ENCODE results near the gene ARFGEF3. TPM values are rescaled to one million over a fixed set of nuclear protein-coding genes. Genes with fewer than 3 reads are reported as not detected.

ARFGEF3 gene
- total and polyA plus RNA-seq, 11 donors: 0.58 to 11.9 (median 2.5) TPM

GRCh38 chr6:138297761-138298298, 136.1 kb downstream of the ARFGEF3 start:
- Histone ChIP-seq H3K36me3 (peaks cover 0 to 2% (median 0%) of the 10 kb centered on the region in 9 donors), H3K9me3 (no peaks in the 10 kb centered on the region), H3K27me3 (no peaks in the 10 kb centered on the region), H3K4me1 (peaks cover 0 to 3% (median 0%) of the 10 kb centered on the region in 12 donors), H3K4me3 (no peak overlapping the region), H3K27ac (no peak overlapping the region)
- DNase-seq (no peak), ATAC-seq (peak in 3 of 4 donors; percentile 16 to 49 (median 38))
- 30 to 100% (median 64%) methylated on average over 1 of the region's 1 CpG for WGBS, 4 donors
- intact Hi-C loops (cut with DNase I): loop anchor here in 2 of 10 donors (10.0 kb wide), 2 partner anchors 97 to 297 kb away; no protein-coding TSS in a partner anchor
- TF ChIP-seq, protein P1, sequence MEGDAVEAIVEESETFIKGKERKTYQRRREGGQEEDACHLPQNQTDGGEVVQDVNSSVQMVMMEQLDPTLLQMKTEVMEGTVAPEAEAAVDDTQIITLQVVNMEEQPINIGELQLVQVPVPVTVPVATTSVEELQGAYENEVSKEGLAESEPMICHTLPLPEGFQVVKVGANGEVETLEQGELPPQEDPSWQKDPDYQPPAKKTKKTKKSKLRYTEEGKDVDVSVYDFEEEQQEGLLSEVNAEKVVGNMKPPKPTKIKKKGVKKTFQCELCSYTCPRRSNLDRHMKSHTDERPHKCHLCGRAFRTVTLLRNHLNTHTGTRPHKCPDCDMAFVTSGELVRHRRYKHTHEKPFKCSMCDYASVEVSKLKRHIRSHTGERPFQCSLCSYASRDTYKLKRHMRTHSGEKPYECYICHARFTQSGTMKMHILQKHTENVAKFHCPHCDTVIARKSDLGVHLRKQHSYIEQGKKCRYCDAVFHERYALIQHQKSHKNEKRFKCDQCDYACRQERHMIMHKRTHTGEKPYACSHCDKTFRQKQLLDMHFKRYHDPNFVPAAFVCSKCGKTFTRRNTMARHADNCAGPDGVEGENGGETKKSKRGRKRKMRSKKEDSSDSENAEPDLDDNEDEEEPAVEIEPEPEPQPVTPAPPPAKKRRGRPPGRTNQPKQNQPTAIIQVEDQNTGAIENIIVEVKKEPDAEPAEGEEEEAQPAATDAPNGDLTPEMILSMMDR (IDR thresholded peaks at IDR 0.05): no peak
- TF ChIP-seq POLR2A (IDR thresholded peaks at IDR 0.05): no peak

GRCh38 chr6:138300469-138300868, 138.7 kb downstream of the ARFGEF3 start:
- Histone ChIP-seq H3K4me1 (peaks cover 0 to 3% (median 0%) of the 10 kb centered on the region in 12 donors), H3K9me3 (no peaks in the 10 kb centered on the region), H3K36me3 (peaks cover 0 to 2% (median 0%) of the 10 kb centered on the region in 9 donors), H3K27me3 (no peaks in the 10 kb centered on the region), H3K4me3 (no peak overlapping the region), H3K27ac (no peak overlapping the region)
- intact Hi-C loops (cut with DNase I): no loop called here
- no peak for TF ChIP-seq POLR2A (IDR thresholded peaks at IDR 0.05)
- TF ChIP-seq, protein P1 (IDR thresholded peaks at IDR 0.05): no peak
- ATAC-seq: no peak
- 87 to 91% (median 91%) methylated on average over 4 of the region's 4 CpGs for WGBS, 4 donors
- no peak for DNase-seq

DNA sequence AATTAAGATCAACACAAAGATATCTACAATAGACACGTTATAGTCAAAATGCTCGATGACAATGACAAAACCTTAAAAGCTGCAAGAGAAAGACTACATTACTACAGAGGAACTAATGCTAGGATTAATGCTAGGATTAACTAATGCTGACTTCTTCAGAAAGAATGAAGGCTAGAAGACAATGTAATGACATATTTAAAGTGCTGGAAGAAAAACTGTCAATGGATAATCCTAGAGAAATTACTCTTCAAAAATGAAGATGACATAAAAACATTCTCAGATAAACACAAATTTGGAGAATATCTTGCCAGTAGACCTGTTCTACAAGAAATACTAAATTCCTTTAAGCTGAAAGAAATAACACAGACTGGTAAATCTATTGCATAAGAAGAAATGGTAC, 140.8 kb downstream of the ARFGEF3 start:
- intact Hi-C loops (cut with DNase I): no loop called here
- TF ChIP-seq, protein P1 (IDR thresholded peaks at IDR 0.05): no peak
- TF ChIP-seq POLR2A (IDR thresholded peaks at IDR 0.05): no peak
- Histone ChIP-seq H3K4me1 (peaks cover 0 to 6% (median 0%) of the 10 kb centered on the region in 12 donors), H3K4me3 (no peak overlapping the region), H3K36me3 (peaks cover 0 to 2% (median 0%) of the 10 kb centered on the region in 9 donors), H3K9me3 (no peaks in the 10 kb centered on the region), H3K27ac (no peak overlapping the region), H3K27me3 (no peaks in the 10 kb centered on the region)
- no peak for DNase-seq
- no peak for ATAC-seq
- WGBS, 4 donors: 86 to 93% (median 90%) methylated on average over 2 of the region's 2 CpGs

- ATAC-seq (peak; percentile 89 to 94 (median 90)), DNase-seq (peak in 2 of 5 donors; percentile 43 to 48)
- peaks cover 0 to 18% (median 0%) of the 10 kb centered on the region in 12 donors for H3K4me1 ChIP-seq
- H3K27ac ChIP-seq: peak overlapping the region in 10 of 12 donors; percentile 6 to 89 (median 61)
- no peak for TF ChIP-seq POLR2A (IDR thresholded peaks at IDR 0.05)
- TF ChIP-seq, protein P1 (IDR thresholded peaks at IDR 0.05): no peak
- H3K9me3 ChIP-seq: no peaks in the 10 kb centered on the region
- WGBS, 4 donors: 6 to 41% (median 21%) methylated on average over 1 of the region's 1 CpG
- no peaks in the 10 kb centered on the region for H3K36me3 ChIP-seq
- no peaks in the 10 kb centered on the region for H3K27me3 ChIP-seq
- no peak overlapping the region for H3K4me3 ChIP-seq
- intact Hi-C loops (cut with DNase I): loop anchor here in 4 of 10 donors (2.0 to 5.0 kb wide), 2 partner anchors 95 to 97 kb away; partner anchors contain the start of gene HEBP2 (in 4 of the 4)
Measured at GRCh38 chr6:138307352-138307751, 145.6 kb downstream of the ARFGEF3 start.

All from heart left ventricle (tissue), 16 donors.